WI38 (cell line): Measurements from ENCODE around the gene TBC1D12.

Experiments used
- H3K4me3 ChIP-seq: 2 replicates; pipeline ENCODE4 v1.5.1; 2011; ENCODE audit warnings: low read depth, mild to moderate bottlenecking, control low read depth, low read length
- CTCF ChIP-seq: IDR thresholded peaks from 2 replicates; pipeline ENCODE4 v1.5.1; 2012; ENCODE audit warnings: low read depth, mild to moderate bottlenecking, control low read depth, low read length

TBC1D12 gene

GRCh38 chr10:94407668-94408067, 5.3 kb downstream of the TBC1D12 start:
- no peak for TF ChIP-seq CTCF

GRCh38 chr10:94409021-94409657, 6.8 kb downstream of the TBC1D12 start:
- H3K4me3 ChIP-seq: no peak overlapping the region
- no peak for TF ChIP-seq CTCF

More at GRCh38 chr10:94407668-94408067, 5.3 kb downstream of the TBC1D12 start:
- H3K4me3 ChIP-seq: no peak overlapping the region

- H3K4me3 ChIP-seq: no peak overlapping the region
- no peak for TF ChIP-seq CTCF
These were observed 9.0 kb downstream of the TBC1D12 start for GRCh38 chr10:94411304-94411703.

- H3K4me3 ChIP-seq: 0 out of 2 replicates have a peak overlapping the region, but pooled peaks have one; percentile 6
- no peak for TF ChIP-seq CTCF
These were observed 10.1 kb downstream of the TBC1D12 start for GRCh38 chr10:94412449-94412848.

- TF ChIP-seq CTCF: no peak
- H3K4me3 ChIP-seq: no peak overlapping the region
These were observed 11.0 kb downstream of the TBC1D12 start for GRCh38 chr10:94413361-94413760.

GRCh38 chr10:94416896-94417295, 14.6 kb downstream of the TBC1D12 start:
- no peak for TF ChIP-seq CTCF
- H3K4me3 ChIP-seq: no peak overlapping the region

GRCh38 chr10:94417321-94417720, 15.0 kb downstream of the TBC1D12 start:
- TF ChIP-seq CTCF: no peak

More at GRCh38 chr10:94417321-94417720, 15.0 kb downstream of the TBC1D12 start:
- H3K4me3 ChIP-seq: no peak overlapping the region
